Colonic mucosa (tissue), 4 donors: ENCODE results near the gene RNF17. TPM values are rescaled to one million over a fixed set of nuclear protein-coding genes. Genes with fewer than 3 reads are reported as not detected.

Source experiments
- DNase-seq: peaks from one replicate; pipeline ENCODE4 v3.0.0-alpha.2; 2020
- H3K27ac ChIP-seq: fragments of 200-600 bp; one replicate; pipeline ENCODE4 v1.8.0; 2021
- H3K27me3 ChIP-seq: fragments of 200-600 bp; one replicate; pipeline ENCODE4 v1.8.0; 2021
- H3K36me3 ChIP-seq: fragments of 200-600 bp; one replicate; pipeline ENCODE4 v1.8.0; 2021
- H3K4me1 ChIP-seq: fragments of 200-600 bp; one replicate; pipeline ENCODE4 v1.8.0; 2021; ENCODE audit warnings: mild to moderate bottlenecking
- H3K4me3 ChIP-seq: fragments of 200-600 bp; one replicate; pipeline ENCODE4 v1.8.0; 2021
- H3K9ac ChIP-seq, 2 donors: one replicate each; pipeline ENCODE4 v1.7.0; 2013; ENCODE audit warnings: control low read depth in 2 of 2, low read depth in 2 of 2, low read length in 2 of 2
- H3K9me3 ChIP-seq: fragments of 200-600 bp; one replicate; pipeline ENCODE4 v1.8.0; 2021
- CTCF ChIP-seq: fragments of 200-600 bp; IDR thresholded peaks from one replicate; pipeline ENCODE4 v1.8.0; 2022; ENCODE audit warnings: antibody characterized with exemption, mild to moderate bottlenecking
- intact Hi-C: fragments of 100-400 bp; cut with DNase I; formaldehyde crosslinking; loops from one replicate; pipeline ENCODE4 v1.14.1; 2022
- total RNA-seq, 2 donors: library from RNA; stranded (reverse); fragmentation: NEBNext Ultra II Directional in 1 of 2; extraction: Animal tissue kit (Norgen Biotek cat#: 25700) in 1 of 2; gene quantifications; one replicate each; pipeline ENCODE4 v1.2.1, GENCODE V29; 2021
- donor health status: healthy.
- donor health status: DM: no; HTN: no; CAD: no.
- donor health status: DM: no; HTN: no; CAD: no.

Gene RNF17
- total RNA-seq, 2 donors from 2014 or later = not detected

- H3K9ac ChIP-seq = no peak overlapping the region
- H3K4me3 ChIP-seq = no peak overlapping the region
- H3K27me3 ChIP-seq = no peaks in the 10 kb centered on the region
- no peak for TF ChIP-seq CTCF
- intact Hi-C loops = no loop called here
- H3K27ac ChIP-seq = no peak overlapping the region
- no peaks in the 10 kb centered on the region for H3K9me3 ChIP-seq
- peaks cover 3% of the 10 kb centered on the region for H3K4me1 ChIP-seq
- H3K36me3 ChIP-seq = no peaks in the 10 kb centered on the region
- DNase-seq = no peak
These were observed 97.8 kb downstream of the RNF17 start for GRCh38 chr13:24861617-24862362.

- TF ChIP-seq CTCF = no peak
These were observed 100.0 kb downstream of the RNF17 start for GRCh38 chr13:24863748-24864540.

GRCh38 chr13:24864579-24864978 is 100.6 kb downstream of the RNF17 start:
- Histone ChIP-seq H3K27ac (no peak overlapping the region), H3K4me3 (no peak overlapping the region), H3K36me3 (no peaks in the 10 kb centered on the region), H3K27me3 (peaks cover 4% of the 10 kb centered on the region), H3K4me1 (peaks cover 3% of the 10 kb centered on the region), H3K9ac (no peak overlapping the region), H3K9me3 (no peaks in the 10 kb centered on the region)
- intact Hi-C loops = no loop called here
- DNase-seq = no peak
- TF ChIP-seq CTCF = no peak

More at GRCh38 chr13:24863748-24864540, 100.0 kb downstream of the RNF17 start:
- intact Hi-C loops = no loop called here
- no peak overlapping the region for H3K27ac ChIP-seq
- no peaks in the 10 kb centered on the region for H3K9me3 ChIP-seq
- no peak overlapping the region for H3K9ac ChIP-seq
- H3K27me3 ChIP-seq = peaks cover 4% of the 10 kb centered on the region
- H3K4me3 ChIP-seq = no peak overlapping the region
- H3K4me1 ChIP-seq = peaks cover 3% of the 10 kb centered on the region
- DNase-seq = no peak
- H3K36me3 ChIP-seq = no peaks in the 10 kb centered on the region

GRCh38 chr13:24865163-24865953 is 101.4 kb downstream of the RNF17 start:
- DNase-seq = no peak
- no peak for TF ChIP-seq CTCF
- H3K36me3 ChIP-seq = no peaks in the 10 kb centered on the region
- H3K4me3 ChIP-seq = no peak overlapping the region
- peaks cover 4% of the 10 kb centered on the region for H3K27me3 ChIP-seq
- H3K27ac ChIP-seq = no peak overlapping the region
- H3K9me3 ChIP-seq = no peaks in the 10 kb centered on the region
- no peak overlapping the region for H3K9ac ChIP-seq
- peaks cover 3% of the 10 kb centered on the region for H3K4me1 ChIP-seq
- intact Hi-C loops = no loop called here

- Histone ChIP-seq H3K4me1 (peaks cover 3% of the 10 kb centered on the region), H3K9me3 (no peaks in the 10 kb centered on the region), H3K4me3 (no peak overlapping the region), H3K27me3 (peaks cover 4% of the 10 kb centered on the region), H3K36me3 (no peaks in the 10 kb centered on the region), H3K27ac (no peak overlapping the region), H3K9ac (no peak overlapping the region)
- DNase-seq = no peak
- TF ChIP-seq CTCF = no peak
- intact Hi-C loops = no loop called here
These were observed 102.5 kb downstream of the RNF17 start for GRCh38 chr13:24866488-24866887.
